Measurements from ENCODE around the gene RORC.

RORC gene

DNA sequence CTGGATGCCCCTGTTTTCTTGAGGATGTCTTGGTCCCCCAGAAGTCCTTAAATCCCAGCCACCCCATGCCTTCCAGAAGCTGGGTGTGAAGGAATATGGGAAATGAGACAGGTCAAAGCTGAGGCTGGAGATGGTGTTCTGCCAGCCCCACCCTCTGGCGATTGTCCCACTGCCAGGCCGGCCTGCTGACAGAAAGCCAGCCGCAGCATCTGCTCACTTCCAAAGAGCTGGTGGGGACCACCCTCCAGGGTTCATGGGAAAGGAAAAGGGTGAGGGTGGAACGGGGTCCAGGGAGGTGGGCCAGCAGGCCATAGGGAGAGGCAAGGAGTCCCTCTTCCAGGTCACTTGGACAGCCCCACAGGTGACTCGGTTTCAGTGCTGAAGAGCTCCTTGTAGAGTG lies 24.5 kb downstream of the RORC start:
- Histone ChIP-seq H3K9me3 (ENCODE audit: low read length) (no peaks in the 10 kb centered on the region), H3K4me3 (ENCODE audit: low read depth, low read length, poor library complexity, severe bottlenecking) (no peak overlapping the region), H4K20me1 (ENCODE audit: insufficient read depth, low read length) (no peaks in the 10 kb centered on the region), H2AFZ (ENCODE audit: low read length) (no peak overlapping the region), H3F3A (ENCODE audit: insufficient read depth, low read length) (no peaks in the 10 kb centered on the region), H3K4me1 (ENCODE audit: insufficient read depth, low read length, severe bottlenecking) (no peaks in the 10 kb centered on the region), H3K27ac (ENCODE audit: low read depth, low read length, poor library complexity, severe bottlenecking) (no peak overlapping the region), H3K79me2 (ENCODE audit: insufficient read depth, low read length) (no peaks in the 10 kb centered on the region), H3K9me2 (ENCODE audit: low read depth, low read length) (no peaks in the 10 kb centered on the region), H3K36me3 (ENCODE audit: insufficient read depth, low read length) (no peaks in the 10 kb centered on the region), H3K9ac (ENCODE audit: low read length) (no peak overlapping the region), H3K4me2 (ENCODE audit: low read length) (no peak overlapping the region), H3K27me3 (ENCODE audit: insufficient read depth, low read length) (0 out of 2 replicates have a peak, but pooled peaks cover 7% of the 10 kb centered on the region)
- no peak for TF ChIP-seq EZH2 (IDR thresholded peaks at IDR 0.05; ENCODE audit: borderline replicate concordance, low read length)
- TF ChIP-seq, protein P1, sequence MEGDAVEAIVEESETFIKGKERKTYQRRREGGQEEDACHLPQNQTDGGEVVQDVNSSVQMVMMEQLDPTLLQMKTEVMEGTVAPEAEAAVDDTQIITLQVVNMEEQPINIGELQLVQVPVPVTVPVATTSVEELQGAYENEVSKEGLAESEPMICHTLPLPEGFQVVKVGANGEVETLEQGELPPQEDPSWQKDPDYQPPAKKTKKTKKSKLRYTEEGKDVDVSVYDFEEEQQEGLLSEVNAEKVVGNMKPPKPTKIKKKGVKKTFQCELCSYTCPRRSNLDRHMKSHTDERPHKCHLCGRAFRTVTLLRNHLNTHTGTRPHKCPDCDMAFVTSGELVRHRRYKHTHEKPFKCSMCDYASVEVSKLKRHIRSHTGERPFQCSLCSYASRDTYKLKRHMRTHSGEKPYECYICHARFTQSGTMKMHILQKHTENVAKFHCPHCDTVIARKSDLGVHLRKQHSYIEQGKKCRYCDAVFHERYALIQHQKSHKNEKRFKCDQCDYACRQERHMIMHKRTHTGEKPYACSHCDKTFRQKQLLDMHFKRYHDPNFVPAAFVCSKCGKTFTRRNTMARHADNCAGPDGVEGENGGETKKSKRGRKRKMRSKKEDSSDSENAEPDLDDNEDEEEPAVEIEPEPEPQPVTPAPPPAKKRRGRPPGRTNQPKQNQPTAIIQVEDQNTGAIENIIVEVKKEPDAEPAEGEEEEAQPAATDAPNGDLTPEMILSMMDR (IDR thresholded peaks at IDR 0.05; ENCODE audit: low read length) = no peak

DNA sequence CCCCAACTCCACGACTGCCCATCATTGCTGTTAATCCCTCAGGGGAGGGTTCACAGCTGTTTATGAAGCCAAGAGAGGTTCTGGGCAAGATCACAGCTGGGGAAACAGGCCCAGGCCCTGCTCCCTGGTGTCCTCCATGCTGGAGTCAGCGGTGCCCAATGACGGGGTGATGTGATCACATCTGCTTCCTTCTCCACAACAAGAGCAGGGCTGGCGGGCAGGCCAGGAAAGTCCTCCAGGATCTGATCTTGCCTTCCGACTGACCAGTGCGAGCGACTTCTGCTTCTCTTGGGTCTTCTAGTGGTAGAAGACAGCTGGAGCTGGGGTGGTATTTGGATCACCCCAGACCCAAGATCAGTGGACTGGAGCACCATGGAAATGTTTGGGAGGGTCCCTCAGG lies 25.4 kb downstream of the RORC start:
- no peak for TF ChIP-seq EZH2 (IDR thresholded peaks at IDR 0.05; ENCODE audit: borderline replicate concordance, low read length)
- TF ChIP-seq, protein P1 (IDR thresholded peaks at IDR 0.05; ENCODE audit: low read length) = no peak
- Histone ChIP-seq H3K27me3 (ENCODE audit: insufficient read depth, low read length) (0 out of 2 replicates have a peak, but pooled peaks cover 8% of the 10 kb centered on the region), H2AFZ (ENCODE audit: low read length) (no peak overlapping the region), H3K9ac (ENCODE audit: low read length) (no peak overlapping the region), H3K36me3 (ENCODE audit: insufficient read depth, low read length) (no peaks in the 10 kb centered on the region), H3K9me3 (ENCODE audit: low read length) (no peaks in the 10 kb centered on the region), H3K4me1 (ENCODE audit: insufficient read depth, low read length, severe bottlenecking) (no peaks in the 10 kb centered on the region), H3F3A (ENCODE audit: insufficient read depth, low read length) (no peaks in the 10 kb centered on the region), H3K4me2 (ENCODE audit: low read length) (no peak overlapping the region), H3K27ac (ENCODE audit: low read depth, low read length, poor library complexity, severe bottlenecking) (no peak overlapping the region), H3K9me2 (ENCODE audit: low read depth, low read length) (no peaks in the 10 kb centered on the region), H4K20me1 (ENCODE audit: insufficient read depth, low read length) (no peaks in the 10 kb centered on the region), H3K4me3 (ENCODE audit: low read depth, low read length, poor library complexity, severe bottlenecking) (no peak overlapping the region), H3K79me2 (ENCODE audit: insufficient read depth, low read length) (no peaks in the 10 kb centered on the region)

DNA sequence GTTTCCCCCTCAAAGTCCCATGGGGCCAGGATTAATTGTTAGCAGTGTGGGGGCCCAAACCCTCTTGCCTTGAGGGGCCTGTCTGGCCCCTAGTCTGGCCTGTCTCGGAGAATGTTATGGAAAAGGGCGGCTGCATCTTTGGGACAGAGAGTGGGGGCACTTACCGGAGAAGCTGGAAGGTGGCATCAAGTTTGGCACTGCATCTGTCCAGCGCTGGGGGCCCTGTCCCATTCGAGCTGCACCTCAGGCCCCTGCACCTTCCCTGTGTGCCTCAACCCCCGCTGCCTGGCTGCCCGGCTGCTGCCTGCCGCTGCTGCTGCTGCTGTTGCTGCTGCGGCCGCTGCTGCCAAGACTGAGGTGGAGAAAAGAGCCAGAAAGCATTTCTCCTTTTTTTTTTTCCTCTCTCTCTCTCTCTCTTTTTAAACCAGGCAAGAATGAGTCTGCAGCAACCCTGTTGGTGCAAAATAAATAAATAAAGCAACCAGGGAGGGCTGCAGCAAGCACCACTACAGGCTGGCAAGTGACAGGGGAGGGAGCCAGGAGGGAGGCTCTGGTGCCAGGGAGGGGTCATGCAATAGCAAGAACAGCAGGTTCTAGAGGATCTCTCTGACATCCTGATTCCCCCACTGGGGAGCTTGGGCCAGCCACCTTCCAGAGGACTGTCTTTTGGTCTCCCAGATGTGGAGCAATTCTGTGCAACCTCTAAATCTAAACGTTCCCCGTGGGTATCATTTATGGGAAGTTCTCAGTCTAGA lies 26.4 kb downstream of the RORC start, which contains the start of gene LINGO4:
LINGO4 (minus strand) TSS at position 354 of the 755 bp plus-strand sequence. CDS start 2,715 bp downstream, outside the sequence.
- H4K20me1 ChIP-seq (ENCODE audit: insufficient read depth, low read length) = no peaks in the 10 kb centered on the region
- no peaks in the 10 kb centered on the region for H3F3A ChIP-seq (ENCODE audit: insufficient read depth, low read length)
- no peaks in the 10 kb centered on the region for H3K4me1 ChIP-seq (ENCODE audit: insufficient read depth, low read length, severe bottlenecking)
- TF ChIP-seq, protein P1 (IDR thresholded peaks at IDR 0.05; ENCODE audit: low read length) = no peak
- TF ChIP-seq EZH2 (IDR thresholded peaks at IDR 0.05; ENCODE audit: borderline replicate concordance, low read length) = no peak
- H3K27me3 ChIP-seq (ENCODE audit: insufficient read depth, low read length) = 0 out of 2 replicates have a peak, but pooled peaks cover 8% of the 10 kb centered on the region
- H3K9me2 ChIP-seq (ENCODE audit: low read depth, low read length) = no peaks in the 10 kb centered on the region
- H3K27ac ChIP-seq (ENCODE audit: low read depth, low read length, poor library complexity, severe bottlenecking) = no peak within 1 kb of the TSS
- no peak within 1 kb of the TSS for H3K4me2 ChIP-seq (ENCODE audit: low read length)
- H3K9me3 ChIP-seq (ENCODE audit: low read length) = no peaks in the 10 kb centered on the region
- H3K79me2 ChIP-seq (ENCODE audit: insufficient read depth, low read length) = no peaks in the 10 kb centered on the region
- H2AFZ ChIP-seq (ENCODE audit: low read length) = no peak within 1 kb of the TSS
- H3K9ac ChIP-seq (ENCODE audit: low read length) = no peak within 1 kb of the TSS
- no peak within 1 kb of the TSS for H3K4me3 ChIP-seq (ENCODE audit: low read depth, low read length, poor library complexity, severe bottlenecking)
- no peaks in the 10 kb centered on the region for H3K36me3 ChIP-seq (ENCODE audit: insufficient read depth, low read length)
